Measurements from ENCODE around the gene RAB36.

Gene RAB36

GRCh38 chr22:23099531-23099804 is 45.8 kb upstream of the RAB36 start:
- TF ChIP-seq EP300 (IDR thresholded peaks at IDR 0.05; ENCODE audit: borderline replicate concordance) (no peak), EGR1 (IDR thresholded peaks at IDR 0.05) (no peak)

GRCh38 chr22:23100124-23100801 is 45.0 kb upstream of the RAB36 start:
- TF ChIP-seq USF1 (IDR thresholded peaks at IDR 0.05), result no peak
- TF ChIP-seq YY1 (IDR thresholded peaks at IDR 0.05; ENCODE audit: low read depth), result no peak
- no peak for TF ChIP-seq TEAD4 (IDR thresholded peaks at IDR 0.05)
- no peak for TF ChIP-seq EP300 (IDR thresholded peaks at IDR 0.05; ENCODE audit: borderline replicate concordance)
- TF ChIP-seq MAX (IDR thresholded peaks at IDR 0.05), result no peak
- TF ChIP-seq EGR1 (IDR thresholded peaks at IDR 0.05), result no peak
- TF ChIP-seq CREB1 (IDR thresholded peaks at IDR 0.05; ENCODE audit: low read depth), result no peak
- no peak for TF ChIP-seq TAF1 (IDR thresholded peaks at IDR 0.05; ENCODE audit: low read depth)

DNA sequence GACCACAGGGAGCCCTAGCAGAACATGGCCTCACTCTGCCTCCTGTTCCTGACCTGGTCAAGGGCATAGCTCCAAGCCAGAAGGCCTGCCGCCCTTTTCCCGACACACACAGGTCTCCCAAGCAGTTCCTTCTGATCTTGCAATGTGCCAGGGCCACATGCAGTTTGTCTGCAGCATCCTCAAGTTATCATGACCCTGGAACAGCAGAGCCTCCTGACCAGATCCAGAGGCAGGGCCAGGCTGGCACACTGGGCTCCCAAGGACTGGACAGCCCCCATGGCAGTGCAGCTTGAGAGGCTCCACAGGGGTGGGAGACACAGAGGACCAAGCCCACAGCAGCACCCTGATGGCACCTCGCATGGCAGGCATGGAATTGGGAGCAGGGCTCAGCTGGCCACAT is 43.8 kb upstream of the RAB36 start:
- TF ChIP-seq MAX (IDR thresholded peaks at IDR 0.05) (no peak), CREB1 (IDR thresholded peaks at IDR 0.05; ENCODE audit: low read depth) (no peak), ZBTB7A (IDR thresholded peaks at IDR 0.05; ENCODE audit: low read depth) (no peak), TCF12 (IDR thresholded peaks at IDR 0.05; ENCODE audit: low read depth) (no peak), TEAD4 (IDR thresholded peaks at IDR 0.05) (no peak), FOXM1 (IDR thresholded peaks at IDR 0.05; ENCODE audit: borderline replicate concordance, low read depth) (no peak), CEBPB (IDR thresholded peaks at IDR 0.05) (no peak), YY1 (IDR thresholded peaks at IDR 0.05; ENCODE audit: low read depth) (no peak), EP300 (IDR thresholded peaks at IDR 0.05; ENCODE audit: borderline replicate concordance) (no peak), TAF1 (IDR thresholded peaks at IDR 0.05; ENCODE audit: low read depth) (no peak), USF1 (IDR thresholded peaks at IDR 0.05) (no peak), NFIC (IDR thresholded peaks at IDR 0.05) (no peak), RAD21 (IDR thresholded peaks at IDR 0.05; ENCODE audit: low read depth) (no peak)
- TF ChIP-seq, protein P1, sequence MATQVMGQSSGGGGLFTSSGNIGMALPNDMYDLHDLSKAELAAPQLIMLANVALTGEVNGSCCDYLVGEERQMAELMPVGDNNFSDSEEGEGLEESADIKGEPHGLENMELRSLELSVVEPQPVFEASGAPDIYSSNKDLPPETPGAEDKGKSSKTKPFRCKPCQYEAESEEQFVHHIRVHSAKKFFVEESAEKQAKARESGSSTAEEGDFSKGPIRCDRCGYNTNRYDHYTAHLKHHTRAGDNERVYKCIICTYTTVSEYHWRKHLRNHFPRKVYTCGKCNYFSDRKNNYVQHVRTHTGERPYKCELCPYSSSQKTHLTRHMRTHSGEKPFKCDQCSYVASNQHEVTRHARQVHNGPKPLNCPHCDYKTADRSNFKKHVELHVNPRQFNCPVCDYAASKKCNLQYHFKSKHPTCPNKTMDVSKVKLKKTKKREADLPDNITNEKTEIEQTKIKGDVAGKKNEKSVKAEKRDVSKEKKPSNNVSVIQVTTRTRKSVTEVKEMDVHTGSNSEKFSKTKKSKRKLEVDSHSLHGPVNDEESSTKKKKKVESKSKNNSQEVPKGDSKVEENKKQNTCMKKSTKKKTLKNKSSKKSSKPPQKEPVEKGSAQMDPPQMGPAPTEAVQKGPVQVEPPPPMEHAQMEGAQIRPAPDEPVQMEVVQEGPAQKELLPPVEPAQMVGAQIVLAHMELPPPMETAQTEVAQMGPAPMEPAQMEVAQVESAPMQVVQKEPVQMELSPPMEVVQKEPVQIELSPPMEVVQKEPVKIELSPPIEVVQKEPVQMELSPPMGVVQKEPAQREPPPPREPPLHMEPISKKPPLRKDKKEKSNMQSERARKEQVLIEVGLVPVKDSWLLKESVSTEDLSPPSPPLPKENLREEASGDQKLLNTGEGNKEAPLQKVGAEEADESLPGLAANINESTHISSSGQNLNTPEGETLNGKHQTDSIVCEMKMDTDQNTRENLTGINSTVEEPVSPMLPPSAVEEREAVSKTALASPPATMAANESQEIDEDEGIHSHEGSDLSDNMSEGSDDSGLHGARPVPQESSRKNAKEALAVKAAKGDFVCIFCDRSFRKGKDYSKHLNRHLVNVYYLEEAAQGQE (IDR thresholded peaks at IDR 0.05; ENCODE audit: low read depth), result no peak

DNA sequence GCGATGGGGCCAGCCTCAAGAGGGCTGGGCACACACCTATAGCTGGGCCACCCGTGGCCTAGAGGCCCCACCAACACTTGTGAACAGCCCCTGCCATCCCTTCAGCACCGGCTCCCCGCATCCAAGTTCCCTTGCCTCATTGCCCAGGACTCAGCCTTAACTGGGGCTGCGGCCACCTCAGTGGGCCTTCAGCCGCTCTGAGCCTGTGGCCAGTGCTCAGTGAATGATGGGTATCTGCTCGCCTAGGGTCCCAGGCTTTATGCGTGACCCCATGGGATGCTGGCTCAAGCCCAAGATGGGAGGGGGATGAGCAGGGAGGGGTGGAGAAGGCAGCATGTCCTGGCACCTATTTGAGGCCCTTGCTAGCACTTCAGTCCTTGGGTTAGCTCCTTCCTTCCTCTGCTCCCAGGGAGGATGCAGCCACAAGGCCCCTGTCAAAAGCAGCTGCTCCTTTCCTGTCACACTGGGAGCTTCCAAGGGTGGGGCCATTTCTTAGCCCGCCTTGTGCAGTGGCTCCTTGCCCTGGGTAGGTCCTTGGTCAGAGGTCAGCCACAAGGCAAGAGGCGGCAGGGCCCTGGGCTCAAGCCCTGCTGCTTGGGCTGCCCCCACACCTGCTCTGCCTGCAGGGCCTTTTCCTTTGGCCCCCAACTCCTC is 43.1 kb upstream of the RAB36 start:
- TF ChIP-seq FOXM1 (IDR thresholded peaks at IDR 0.05; ENCODE audit: borderline replicate concordance, low read depth) (no peak), EP300 (IDR thresholded peaks at IDR 0.05; ENCODE audit: borderline replicate concordance) (no peak), TCF12 (IDR thresholded peaks at IDR 0.05; ENCODE audit: low read depth) (no peak)

DNA sequence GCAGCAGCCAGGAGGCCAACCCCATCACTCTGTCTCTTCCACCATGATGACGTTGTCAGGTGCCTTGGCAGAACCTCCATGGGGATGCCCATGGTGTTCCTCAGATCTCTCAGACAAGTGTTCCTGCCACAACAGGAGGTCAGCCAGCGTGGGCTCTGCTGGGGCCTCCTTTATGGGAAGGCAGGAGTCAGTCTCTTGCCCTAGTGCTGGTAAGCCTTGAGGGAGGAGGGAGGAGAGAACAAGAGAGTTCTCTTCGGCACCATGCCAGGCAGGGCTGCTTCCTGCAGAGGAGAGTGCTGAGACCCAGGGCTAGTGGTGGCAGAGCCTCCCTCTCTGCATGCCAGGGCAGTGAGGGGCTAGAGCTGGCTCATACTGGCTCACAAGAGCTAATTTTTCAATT is 42.5 kb upstream of the RAB36 start:
- no peak for TF ChIP-seq TCF12 (IDR thresholded peaks at IDR 0.05; ENCODE audit: low read depth)
- no peak for TF ChIP-seq CREB1 (IDR thresholded peaks at IDR 0.05; ENCODE audit: low read depth)
- TF ChIP-seq YY1 (IDR thresholded peaks at IDR 0.05; ENCODE audit: low read depth), result no peak
- no peak for TF ChIP-seq TAF1 (IDR thresholded peaks at IDR 0.05; ENCODE audit: low read depth)
- TF ChIP-seq CEBPB (IDR thresholded peaks at IDR 0.05), result no peak
- TF ChIP-seq EP300 (IDR thresholded peaks at IDR 0.05; ENCODE audit: borderline replicate concordance), result no peak
- no peak for TF ChIP-seq RAD21 (IDR thresholded peaks at IDR 0.05; ENCODE audit: low read depth)
- no peak for TF ChIP-seq ZBTB7A (IDR thresholded peaks at IDR 0.05; ENCODE audit: low read depth)
- TF ChIP-seq NFIC (IDR thresholded peaks at IDR 0.05), result no peak
- no peak for TF ChIP-seq EGR1 (IDR thresholded peaks at IDR 0.05)
- no peak for TF ChIP-seq TEAD4 (IDR thresholded peaks at IDR 0.05)
- no peak for TF ChIP-seq USF1 (IDR thresholded peaks at IDR 0.05)
- no peak for TF ChIP-seq MAX (IDR thresholded peaks at IDR 0.05)
- TF ChIP-seq, protein P1 (IDR thresholded peaks at IDR 0.05; ENCODE audit: low read depth), result no peak
- TF ChIP-seq FOXM1 (IDR thresholded peaks at IDR 0.05; ENCODE audit: borderline replicate concordance, low read depth), result no peak
